Measurements from ENCODE around the gene NMUR2.

- TF ChIP-seq POLR2A (IDR thresholded peaks at IDR 0.05; ENCODE audit: extremely low read depth, insufficient read length) (no peak), CTCF (IDR thresholded peaks at IDR 0.05; ENCODE audit: low read depth, low read length) (peak; percentile 92)
These were observed 55.2 kb downstream of the NMUR2 start for GRCh38 chr5:152349683-152350526.

Data from NB4 (cell line).